A673 (cell line): ENCODE measurements around the gene SOX5. TPM values are rescaled to one million over a fixed set of nuclear protein-coding genes. Genes with fewer than 3 reads are reported as not detected.
"Not testable (repeated sequence)": the region's sequence is repeated elsewhere in the genome, so short reads cannot be mapped to it uniquely, and the experiment has no call there.

ENCODE experiments used
- BruUV-seq: library from RNA; stranded (reverse); fragments of 400-500 nt; replicated peaks from 2 replicates; lab custom pipeline; 2021; lab: Mats Ljungman, UMichigan
- CTCF ChIA-PET: fragments of 300-600 bp; sonication (Branson Sonifier 250); formaldehyde crosslinking; loops from one replicate; lab custom pipeline; 2022; ENCODE audit warnings: antibody characterized with exemption; lab: Charles Lee
- POLR2A ChIA-PET: fragments of 300-600 bp; sonication (Branson Sonifier 250); formaldehyde crosslinking; loops from one replicate; lab custom pipeline; 2022; ENCODE audit warnings: antibody characterized with exemption; ENCODE audit not compliant: low non-redundant PET; lab: Charles Lee
- DNase-seq: peaks from one replicate; pipeline ENCODE4 v3.0.0-alpha.2; 2015; ENCODE audit warnings: low spot score
- H3K27ac ChIP-seq: fragments of 200-600 bp; sonication (generic); 2 replicates; pipeline ENCODE4 v1.5.1; 2016; ENCODE audit warnings: mixed run types, low read depth, mild to moderate bottlenecking, mixed read lengths, antibody characterized with exemption, low read length; ENCODE audit not compliant: poor library complexity, severe bottlenecking
- H3K27me3 ChIP-seq: fragments of 200-600 bp; sonication (generic); replicated peaks from 2 replicates; pipeline ENCODE4 v1.6.1; 2017; ENCODE audit warnings: mixed run types, low read depth, mild to moderate bottlenecking, mixed read lengths, antibody characterized with exemption, low read length; ENCODE audit not compliant: insufficient read depth, poor library complexity
- H3K36me3 ChIP-seq: fragments of 200-600 bp; sonication (generic); 2 replicates; pipeline ENCODE4 v1.6.1; 2016; ENCODE audit warnings: mixed run types, mild to moderate bottlenecking, mixed read lengths, antibody characterized with exemption, low read length; ENCODE audit not compliant: insufficient read depth, poor library complexity, severe bottlenecking
- H3K4me1 ChIP-seq: fragments of 200-600 bp; sonication (generic); 2 replicates; pipeline ENCODE4 v1.6.1; 2017; ENCODE audit warnings: mixed run types, mild to moderate bottlenecking, mixed read lengths, antibody characterized with exemption, low read length; ENCODE audit not compliant: insufficient read depth, poor library complexity, severe bottlenecking
- H3K4me3 ChIP-seq: fragments of 200-600 bp; sonication (generic); 2 replicates; pipeline ENCODE4 v1.5.1; 2016; ENCODE audit warnings: low read depth, mixed run types, mild to moderate bottlenecking, mixed read lengths, low read length; ENCODE audit not compliant: poor library complexity, severe bottlenecking
- H3K9me3 ChIP-seq: fragments of 200-600 bp; sonication (generic); 2 replicates; pipeline ENCODE4 v1.6.1; 2016; ENCODE audit warnings: mixed run types, low read depth, mild to moderate bottlenecking, mixed read lengths, antibody characterized with exemption, low read length; ENCODE audit not compliant: poor library complexity, severe bottlenecking
- EZH2 ChIP-seq: fragments of 200-600 bp; sonication (generic); IDR thresholded peaks from 2 replicates; pipeline ENCODE4 v1.6.1; 2017; ENCODE audit warnings: borderline replicate concordance, low read depth, mild to moderate bottlenecking, mixed read lengths, antibody characterized with exemption, low read length; ENCODE audit not compliant: poor library complexity, severe bottlenecking
- intact Hi-C: fragments of 100-400 bp; cut with micrococcal nuclease; formaldehyde crosslinking; loops from one replicate; pipeline ENCODE4 v1.10.0; 2022; ENCODE audit not compliant: unreplicated experiment
- total RNA-seq: library from RNA; stranded (reverse); gene quantifications from 2 replicates; pipeline ENCODE4 v1.2.3, GENCODE V29; 2021
- TF ChIP-seq, protein P1 (sequence below): fragments of 300-800, 200-600 bp; sonication (generic); conservative IDR thresholded peaks from 2 replicates; pipeline ENCODE4 v1.5.1; 2017; ENCODE audit warnings: low read depth, mild to moderate bottlenecking, antibody characterized with exemption, low read length, moderate library complexity, mixed read lengths

The SOX5 gene
- total RNA-seq, 1 experiment from 2014 or later: 11.9 TPM

DNA sequence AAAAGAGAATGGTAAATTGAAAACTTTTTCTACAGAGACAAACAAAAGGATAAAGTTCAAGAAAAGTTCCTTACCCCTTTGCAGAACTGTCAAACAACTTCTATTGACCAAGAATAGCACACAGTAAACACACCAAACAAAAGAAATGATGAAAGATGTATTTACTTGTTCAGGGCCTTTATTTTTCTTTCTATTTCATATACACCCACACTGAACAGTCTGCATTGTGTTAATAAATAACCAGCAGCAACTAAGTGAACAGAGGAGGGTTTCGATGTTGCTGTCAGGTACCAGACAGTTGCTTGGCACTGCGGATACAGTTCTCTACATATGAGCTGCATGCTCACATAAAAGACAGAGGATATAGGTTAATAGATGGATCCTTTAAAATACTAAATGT, 122.1 kb downstream of the SOX5 start:
- Histone ChIP-seq H3K4me1 (no peaks in the 10 kb centered on the region), H3K27me3 (no peaks in the 10 kb centered on the region), H3K27ac (no peak overlapping the region), H3K9me3 (no peaks in the 10 kb centered on the region), H3K36me3 (no peaks in the 10 kb centered on the region), H3K4me3 (no peak overlapping the region)
- no peak for DNase-seq
- CTCF ChIA-PET: no interaction called here
- no TSS peak for BruUV-seq
- no peak for TF ChIP-seq EZH2
- TF ChIP-seq, protein P1, sequence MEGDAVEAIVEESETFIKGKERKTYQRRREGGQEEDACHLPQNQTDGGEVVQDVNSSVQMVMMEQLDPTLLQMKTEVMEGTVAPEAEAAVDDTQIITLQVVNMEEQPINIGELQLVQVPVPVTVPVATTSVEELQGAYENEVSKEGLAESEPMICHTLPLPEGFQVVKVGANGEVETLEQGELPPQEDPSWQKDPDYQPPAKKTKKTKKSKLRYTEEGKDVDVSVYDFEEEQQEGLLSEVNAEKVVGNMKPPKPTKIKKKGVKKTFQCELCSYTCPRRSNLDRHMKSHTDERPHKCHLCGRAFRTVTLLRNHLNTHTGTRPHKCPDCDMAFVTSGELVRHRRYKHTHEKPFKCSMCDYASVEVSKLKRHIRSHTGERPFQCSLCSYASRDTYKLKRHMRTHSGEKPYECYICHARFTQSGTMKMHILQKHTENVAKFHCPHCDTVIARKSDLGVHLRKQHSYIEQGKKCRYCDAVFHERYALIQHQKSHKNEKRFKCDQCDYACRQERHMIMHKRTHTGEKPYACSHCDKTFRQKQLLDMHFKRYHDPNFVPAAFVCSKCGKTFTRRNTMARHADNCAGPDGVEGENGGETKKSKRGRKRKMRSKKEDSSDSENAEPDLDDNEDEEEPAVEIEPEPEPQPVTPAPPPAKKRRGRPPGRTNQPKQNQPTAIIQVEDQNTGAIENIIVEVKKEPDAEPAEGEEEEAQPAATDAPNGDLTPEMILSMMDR: no peak
- intact Hi-C loops: no loop called here
- POLR2A ChIA-PET: no interaction called here

DNA sequence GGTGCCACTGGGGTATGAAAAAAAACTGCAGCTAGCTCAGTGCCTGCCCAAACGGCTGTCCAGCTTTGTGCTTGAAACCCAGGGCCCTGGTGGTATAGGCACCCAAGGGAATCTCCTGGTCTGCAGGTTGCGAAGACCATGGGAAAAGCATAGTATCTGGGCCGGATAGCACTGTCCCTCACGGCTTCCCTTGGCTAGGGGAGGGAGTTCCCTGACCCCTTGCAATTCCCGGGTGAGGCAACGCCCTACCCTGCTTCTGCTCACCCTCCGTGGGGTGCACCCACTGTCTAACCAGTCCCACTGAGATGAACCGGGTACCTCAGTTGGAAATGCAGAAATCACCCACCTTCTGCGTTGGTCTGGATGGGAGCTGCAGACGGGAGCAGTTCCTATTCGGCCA, 124.3 kb downstream of the SOX5 start:
- H3K27ac ChIP-seq, DNase-seq, H3K4me1 ChIP-seq, H3K4me3 ChIP-seq, BruUV-seq, H3K27me3 ChIP-seq, H3K9me3 ChIP-seq, intact Hi-C loops, CTCF ChIA-PET, POLR2A ChIA-PET, H3K36me3 ChIP-seq: not testable (repeated sequence)

DNA sequence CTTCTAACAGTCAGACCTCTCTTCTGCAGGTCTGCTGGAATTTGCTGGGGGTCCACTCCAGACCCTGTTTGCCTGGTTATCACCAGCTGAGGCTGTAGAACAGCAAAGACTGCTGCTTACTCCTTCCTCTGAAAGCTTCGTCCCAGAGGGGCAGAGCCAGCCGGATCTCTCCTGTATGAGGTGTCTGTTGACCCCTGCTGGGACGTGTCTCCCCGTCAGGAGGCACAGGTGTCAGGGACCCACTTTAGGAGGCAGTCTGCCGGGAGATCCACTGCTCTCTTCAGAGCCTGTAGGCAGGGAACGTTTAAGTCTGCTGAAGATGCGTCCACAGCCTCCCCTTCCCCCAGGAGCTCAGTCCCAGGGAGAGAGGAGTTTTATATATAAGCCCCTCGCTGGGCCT, 125.1 kb downstream of the SOX5 start:
- Histone ChIP-seq H3K27ac (no peak overlapping the region), H3K4me3 (no peak overlapping the region), H3K27me3 (no peaks in the 10 kb centered on the region), H3K4me1 (no peaks in the 10 kb centered on the region), H3K9me3 (no peaks in the 10 kb centered on the region), H3K36me3 (no peaks in the 10 kb centered on the region)
- no peak for DNase-seq
- no TSS peak for BruUV-seq
- CTCF ChIA-PET: no interaction called here
- TF ChIP-seq, protein P1: no peak
- TF ChIP-seq EZH2: no peak
- POLR2A ChIA-PET: no interaction called here
- intact Hi-C loops: no loop called here

DNA sequence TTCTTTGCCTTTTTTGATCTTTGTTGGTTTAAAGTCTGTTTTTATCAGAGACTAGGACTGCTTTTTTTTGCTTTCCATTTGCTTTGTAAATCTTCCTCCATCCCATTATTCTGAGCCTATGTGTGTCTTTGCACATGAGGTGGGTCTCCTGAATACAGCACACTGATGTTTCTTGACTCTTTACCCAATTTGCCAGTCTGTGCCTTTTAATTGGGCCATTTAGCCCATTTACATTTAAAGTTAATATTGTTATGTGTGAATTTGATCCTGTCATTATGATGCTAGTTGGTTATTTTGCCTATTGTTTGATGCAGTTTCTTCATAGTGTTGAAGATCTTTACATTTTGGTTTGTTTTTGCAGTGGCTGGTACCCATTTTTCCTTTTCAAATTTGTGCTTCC, 126.6 kb downstream of the SOX5 start:
- BruUV-seq, H3K9me3 ChIP-seq, CTCF ChIA-PET: not testable (repeated sequence)

More for the DNA sequence above, 126.6 kb downstream of the SOX5 start:
- H3K36me3 ChIP-seq, H3K27me3 ChIP-seq, H3K4me1 ChIP-seq, DNase-seq, POLR2A ChIA-PET, H3K27ac ChIP-seq, H3K4me3 ChIP-seq, intact Hi-C loops: not testable (repeated sequence)
